GM06990 (cell line): Measurements from ENCODE around the gene ACOT12.
A peak's percentile ranks its signal among the peaks of the same experiment; 100 is the strongest.
"Not testable (repeated sequence)": the region's sequence is repeated elsewhere in the genome, so short reads cannot be mapped to it uniquely, and the experiment has no call there.

ENCODE experiments used
- DNase-seq: peaks from one replicate; pipeline ENCODE4 v3.0.0-alpha.2; 2011; ENCODE audit not compliant: insufficient read length; ENCODE audit errors: extremely low read depth
- H3K27me3 ChIP-seq: replicated peaks from 2 replicates; pipeline ENCODE4 v1.6.0; 2011; ENCODE audit warnings: low read length; ENCODE audit not compliant: control insufficient read depth, insufficient read depth
- H3K36me3 ChIP-seq: 2 replicates; pipeline ENCODE4 v1.5.1; 2011; ENCODE audit warnings: low read length; ENCODE audit not compliant: control insufficient read depth, insufficient read depth
- H3K4me3 ChIP-seq: replicated peaks from 2 replicates; pipeline ENCODE4 v1.5.1; 2011; ENCODE audit warnings: low read depth, mild to moderate bottlenecking, control low read depth, low read length
- TF ChIP-seq, protein P1 (sequence below): IDR thresholded peaks from 2 replicates; pipeline ENCODE4 v1.5.1; 2011; ENCODE audit warnings: low read length, control low read depth, mild to moderate bottlenecking, inconsistent platforms; ENCODE audit not compliant: insufficient read depth, poor library complexity, severe bottlenecking

Gene ACOT12

DNA sequence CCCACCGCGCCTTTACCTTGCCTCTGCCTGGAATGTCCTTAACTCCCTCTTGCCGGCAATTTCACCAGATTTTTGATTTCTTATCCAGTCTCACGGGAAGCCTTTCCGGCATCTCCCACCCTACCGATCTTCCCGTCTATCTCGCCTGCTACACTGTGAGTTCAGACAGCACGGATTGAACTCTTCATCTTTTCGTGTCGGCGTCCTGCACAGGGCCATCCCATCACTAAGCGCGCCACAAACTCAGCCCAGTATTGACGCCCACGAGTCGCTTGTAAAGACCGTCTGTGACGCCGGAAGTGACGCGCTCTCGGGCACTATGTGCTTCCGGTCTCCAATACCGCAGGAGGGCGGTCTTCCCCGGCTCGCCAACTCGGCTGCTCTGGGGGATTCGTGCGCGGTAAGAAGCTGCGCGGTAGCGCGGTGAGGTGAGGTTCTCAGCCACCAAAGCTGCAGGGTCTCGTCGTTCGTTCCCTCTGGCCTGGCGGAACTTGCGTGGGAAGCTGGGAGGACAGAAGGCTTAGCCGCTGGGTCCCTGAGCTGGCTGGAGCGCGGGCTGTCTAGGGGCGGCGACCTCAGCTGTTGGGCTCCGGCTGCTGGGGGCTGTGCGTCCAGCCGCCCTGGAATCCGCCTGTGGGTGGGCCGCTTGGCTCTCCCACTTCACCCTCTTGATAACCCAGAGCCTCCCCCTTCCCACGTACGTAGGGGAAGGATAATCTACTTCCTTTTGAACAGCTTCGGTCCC lies 92.5 kb downstream of the ACOT12 start, which contains the start of gene ZCCHC9:
Gene ZCCHC9, plus strand, starts transcription at position 317 of the 745 bp plus-strand sequence. CDS start 3,171 bp downstream, outside the sequence.
- H3K4me3 ChIP-seq, result peak within 1 kb of the TSS; percentile 95
- no peaks in the 10 kb centered on the region for H3K27me3 ChIP-seq
- peak; percentile 91 for DNase-seq
- no peaks in the 10 kb centered on the region for H3K36me3 ChIP-seq
- TF ChIP-seq, protein P1, sequence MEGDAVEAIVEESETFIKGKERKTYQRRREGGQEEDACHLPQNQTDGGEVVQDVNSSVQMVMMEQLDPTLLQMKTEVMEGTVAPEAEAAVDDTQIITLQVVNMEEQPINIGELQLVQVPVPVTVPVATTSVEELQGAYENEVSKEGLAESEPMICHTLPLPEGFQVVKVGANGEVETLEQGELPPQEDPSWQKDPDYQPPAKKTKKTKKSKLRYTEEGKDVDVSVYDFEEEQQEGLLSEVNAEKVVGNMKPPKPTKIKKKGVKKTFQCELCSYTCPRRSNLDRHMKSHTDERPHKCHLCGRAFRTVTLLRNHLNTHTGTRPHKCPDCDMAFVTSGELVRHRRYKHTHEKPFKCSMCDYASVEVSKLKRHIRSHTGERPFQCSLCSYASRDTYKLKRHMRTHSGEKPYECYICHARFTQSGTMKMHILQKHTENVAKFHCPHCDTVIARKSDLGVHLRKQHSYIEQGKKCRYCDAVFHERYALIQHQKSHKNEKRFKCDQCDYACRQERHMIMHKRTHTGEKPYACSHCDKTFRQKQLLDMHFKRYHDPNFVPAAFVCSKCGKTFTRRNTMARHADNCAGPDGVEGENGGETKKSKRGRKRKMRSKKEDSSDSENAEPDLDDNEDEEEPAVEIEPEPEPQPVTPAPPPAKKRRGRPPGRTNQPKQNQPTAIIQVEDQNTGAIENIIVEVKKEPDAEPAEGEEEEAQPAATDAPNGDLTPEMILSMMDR, result peak; percentile 13

- Histone ChIP-seq H3K27me3 (no peaks in the 10 kb centered on the region), H3K36me3 (no peaks in the 10 kb centered on the region), H3K4me3 (peak overlapping the region; percentile 95)
- no peak for DNase-seq
- TF ChIP-seq, protein P1, result no peak
Observed at GRCh38 chr5:81300921-81301270, 93.0 kb downstream of the ACOT12 start.

DNA sequence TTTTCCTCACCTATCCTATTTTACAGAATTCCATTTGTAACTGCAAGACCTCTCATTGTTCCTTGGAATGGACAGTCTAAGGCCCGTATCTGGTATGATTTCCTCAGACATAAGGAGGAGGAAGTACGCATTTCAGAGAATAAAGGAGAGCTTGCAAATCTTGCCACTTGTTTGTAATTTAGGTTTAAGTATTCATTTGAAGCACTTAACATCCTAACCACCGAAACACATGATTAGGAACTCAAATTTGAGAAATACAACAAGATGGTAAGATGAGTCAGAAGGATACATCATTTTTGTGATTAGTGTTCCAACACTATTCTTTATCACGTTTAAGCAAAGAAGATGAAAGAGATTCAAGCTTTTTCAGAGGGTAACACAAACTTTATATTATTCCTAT lies 96.4 kb downstream of the ACOT12 start:
- DNase-seq, result no peak
- Histone ChIP-seq H3K27me3 (no peaks in the 10 kb centered on the region), H3K4me3 (no peak overlapping the region), H3K36me3 (no peaks in the 10 kb centered on the region)
- TF ChIP-seq, protein P1, result no peak

- not testable (repeated sequence) for H3K36me3 ChIP-seq, H3K27me3 ChIP-seq, H3K4me3 ChIP-seq, DNase-seq
Observed at GRCh38 chr5:81294021-81294420, 99.9 kb downstream of the ACOT12 start.

GRCh38 chr5:81292130-81292529 lies 101.8 kb downstream of the ACOT12 start:
- Histone ChIP-seq H3K27me3 (no peaks in the 10 kb centered on the region), H3K36me3 (no peaks in the 10 kb centered on the region), H3K4me3 (no peak overlapping the region)
- DNase-seq, result no peak
- TF ChIP-seq, protein P1, result no peak

GRCh38 chr5:81290146-81290545 lies 103.8 kb downstream of the ACOT12 start:
- no peaks in the 10 kb centered on the region for H3K36me3 ChIP-seq
- no peaks in the 10 kb centered on the region for H3K27me3 ChIP-seq
- DNase-seq, result no peak
- no peak overlapping the region for H3K4me3 ChIP-seq
- TF ChIP-seq, protein P1, result no peak
